OCI-LY1 (cell line): ENCODE data around the gene PDXDC1.

ENCODE experiments used
- H2AFZ ChIP-seq: fragments of 200-600 bp; sonication (generic), shearing (Covaris generic); 2 replicates; pipeline ENCODE4 v1.6.0; 2014; ENCODE audit warnings: antibody characterized with exemption, mild to moderate bottlenecking, low read length
- H3F3A ChIP-seq: fragments of 200-600 bp; sonication (generic), shearing (Covaris generic); 2 replicates; pipeline ENCODE4 v1.6.0; 2014; ENCODE audit warnings: mild to moderate bottlenecking, antibody characterized with exemption, low read length, moderate library complexity; ENCODE audit not compliant: insufficient read depth
- H3K27ac ChIP-seq: fragments of 200-600 bp; sonication (generic); 2 replicates; pipeline ENCODE4 v1.5.1; 2014; ENCODE audit warnings: low read length, mixed run types, mild to moderate bottlenecking, low read depth; ENCODE audit not compliant: poor library complexity, severe bottlenecking
- H3K27me3 ChIP-seq: fragments of 200-600 bp; sonication (generic); 2 replicates; pipeline ENCODE4 v1.6.0; 2014; ENCODE audit warnings: antibody characterized with exemption, mild to moderate bottlenecking, low read length, moderate library complexity; ENCODE audit not compliant: insufficient read depth
- H3K36me3 ChIP-seq: fragments of 200-600 bp; sonication (generic); 2 replicates; pipeline ENCODE4 v1.6.1; 2014; ENCODE audit warnings: mild to moderate bottlenecking, antibody characterized with exemption, low read length, moderate library complexity, mixed read lengths; ENCODE audit not compliant: insufficient read depth
- H3K4me1 ChIP-seq: fragments of 200-600 bp; sonication (generic); 2 replicates; pipeline ENCODE4 v1.5.1; 2014; ENCODE audit warnings: mild to moderate bottlenecking, low read length, moderate library complexity; ENCODE audit not compliant: insufficient read depth, severe bottlenecking
- H3K4me2 ChIP-seq: fragments of 200-600 bp; sonication (generic), shearing (Covaris generic); 2 replicates; pipeline ENCODE4 v1.6.1; 2014; ENCODE audit warnings: low read length
- H3K4me3 ChIP-seq: fragments of 200-600 bp; sonication (generic); 2 replicates; pipeline ENCODE4 v1.5.1; 2014; ENCODE audit warnings: low read length, low read depth, mild to moderate bottlenecking, mixed read lengths; ENCODE audit not compliant: poor library complexity, severe bottlenecking
- H3K79me2 ChIP-seq: fragments of 200-600 bp; shearing (Covaris generic); 2 replicates; pipeline ENCODE4 v1.6.1; 2016; ENCODE audit warnings: mixed run types, low read length, mixed read lengths; ENCODE audit not compliant: insufficient read depth
- H3K9ac ChIP-seq: fragments of 200-600 bp; sonication (generic), shearing (Covaris generic); 2 replicates; pipeline ENCODE4 v1.6.1; 2014; ENCODE audit warnings: mild to moderate bottlenecking, low read length, mixed read lengths
- H3K9me2 ChIP-seq: fragments of 200-600 bp; sonication (generic), shearing (Covaris generic); 2 replicates; pipeline ENCODE4 v1.6.1; 2014; ENCODE audit warnings: low read depth, mild to moderate bottlenecking, low read length, mixed read lengths
- H3K9me3 ChIP-seq: fragments of 200-600 bp; shearing (Covaris generic); 2 replicates; pipeline ENCODE4 v1.6.1; 2014; ENCODE audit warnings: low read length, mixed read lengths
- H4K20me1 ChIP-seq: fragments of 200-600 bp; sonication (generic), shearing (Covaris generic); 2 replicates; pipeline ENCODE4 v1.6.0; 2016; ENCODE audit warnings: mild to moderate bottlenecking, low read length; ENCODE audit not compliant: insufficient read depth
- CTCF ChIP-seq: fragments of 200-600 bp; sonication (generic), shearing (Covaris generic); IDR thresholded peaks from 2 replicates; pipeline ENCODE4 v1.5.1; 2017; ENCODE audit warnings: mild to moderate bottlenecking, antibody characterized with exemption, low read length, moderate library complexity, mixed read lengths
- EZH2 ChIP-seq: fragments of 200-600 bp; sonication (generic), shearing (Covaris generic); IDR thresholded peaks from 2 replicates; pipeline ENCODE4 v1.8.0; 2017; ENCODE audit warnings: borderline replicate concordance, mixed run types, mild to moderate bottlenecking, antibody characterized with exemption, low read length, moderate library complexity, mixed read lengths

PDXDC1 gene

GRCh38 chr16:15034266-15035162, 59.7 kb downstream of the PDXDC1 start:
- Histone ChIP-seq H3K36me3 (peaks cover 82% of the 10 kb centered on the region), H3F3A (no peaks in the 10 kb centered on the region), H3K79me2 (no peaks in the 10 kb centered on the region), H3K9me2 (no peaks in the 10 kb centered on the region), H3K4me3 (no peak overlapping the region), H3K9ac (no peak overlapping the region), H4K20me1 (no peaks in the 10 kb centered on the region), H3K27me3 (no peaks in the 10 kb centered on the region), H3K4me2 (no peak overlapping the region), H2AFZ (no peak overlapping the region), H3K27ac (no peak overlapping the region), H3K4me1 (peaks cover 6% of the 10 kb centered on the region), H3K9me3 (no peaks in the 10 kb centered on the region)
- TF ChIP-seq EZH2, result no peak
- TF ChIP-seq CTCF, result no peak

GRCh38 chr16:15035163-15035729, 60.4 kb downstream of the PDXDC1 start:
- no peak overlapping the region for H3K27ac ChIP-seq
- H3K27me3 ChIP-seq, result no peaks in the 10 kb centered on the region
- no peaks in the 10 kb centered on the region for H4K20me1 ChIP-seq
- H3K9ac ChIP-seq, result no peak overlapping the region
- H3K9me2 ChIP-seq, result no peaks in the 10 kb centered on the region
- TF ChIP-seq EZH2, result no peak
- TF ChIP-seq CTCF, result no peak
- peaks cover 89% of the 10 kb centered on the region for H3K36me3 ChIP-seq
- H3K4me3 ChIP-seq, result no peak overlapping the region
- H3K79me2 ChIP-seq, result no peaks in the 10 kb centered on the region
- no peak overlapping the region for H2AFZ ChIP-seq
- no peaks in the 10 kb centered on the region for H3K9me3 ChIP-seq
- H3K4me2 ChIP-seq, result no peak overlapping the region
- peaks cover 6% of the 10 kb centered on the region for H3K4me1 ChIP-seq
- H3F3A ChIP-seq, result no peaks in the 10 kb centered on the region

GRCh38 chr16:15037003-15037402, 62.2 kb downstream of the PDXDC1 start:
- H2AFZ ChIP-seq, result no peak overlapping the region
- no peaks in the 10 kb centered on the region for H3K27me3 ChIP-seq
- peaks cover 6% of the 10 kb centered on the region for H3K4me1 ChIP-seq
- H3K36me3 ChIP-seq, result peaks cover 94% of the 10 kb centered on the region
- TF ChIP-seq CTCF, result no peak
- no peak for TF ChIP-seq EZH2
- H3K9me2 ChIP-seq, result no peaks in the 10 kb centered on the region
- no peaks in the 10 kb centered on the region for H3F3A ChIP-seq
- no peaks in the 10 kb centered on the region for H3K9me3 ChIP-seq
- no peaks in the 10 kb centered on the region for H3K79me2 ChIP-seq
- no peak overlapping the region for H3K27ac ChIP-seq
- H3K4me3 ChIP-seq, result no peak overlapping the region
- no peak overlapping the region for H3K4me2 ChIP-seq
- no peaks in the 10 kb centered on the region for H4K20me1 ChIP-seq
- no peak overlapping the region for H3K9ac ChIP-seq
